Measurements from ENCODE around the gene RPA3. TPM values are rescaled to one million over a fixed set of nuclear protein-coding genes. Genes with fewer than 3 reads are reported as not detected.
A peak's percentile ranks its signal among the peaks of the same experiment; 100 is the strongest.

RPA3 gene
- total RNA-seq, 1 experiment from 2014 or later = 61.4 TPM

DNA sequence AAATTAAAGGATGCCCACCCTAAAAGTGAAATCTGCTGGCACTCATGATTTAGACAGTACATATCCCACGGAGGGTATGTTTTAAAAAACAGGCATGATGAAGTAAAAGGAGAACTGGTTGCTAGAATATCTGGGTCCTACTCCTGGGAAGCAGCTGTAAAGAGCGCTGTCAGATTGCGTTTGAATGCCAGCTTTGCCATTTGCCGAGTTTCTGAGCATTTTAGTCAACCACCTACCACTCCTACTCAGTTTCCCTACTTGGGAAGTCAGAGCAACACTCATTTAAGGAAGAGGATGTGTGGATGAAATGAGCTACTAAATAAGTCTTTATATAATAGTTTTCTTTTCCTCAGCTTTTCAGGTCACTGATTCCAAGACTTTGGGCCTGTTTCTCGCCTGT is 79.0 kb downstream of the RPA3 start:
- H3K27me3 ChIP-seq (replicated peaks; ENCODE audit: insufficient read depth, low read depth, low read length, poor library complexity) = no peaks in the 10 kb centered on the region
- CTCF ChIA-PET = no interaction called here
- H3K4me3 ChIP-seq (ENCODE audit: low read depth, low read length, poor library complexity, severe bottlenecking) = peak overlapping the region; percentile 69
- POLR2A ChIA-PET (ENCODE audit: low non-redundant PET) = no interaction called here
- intact Hi-C loops (cut with micrococcal nuclease; ENCODE audit: unreplicated experiment) = no loop called here
- TF ChIP-seq, protein P1, sequence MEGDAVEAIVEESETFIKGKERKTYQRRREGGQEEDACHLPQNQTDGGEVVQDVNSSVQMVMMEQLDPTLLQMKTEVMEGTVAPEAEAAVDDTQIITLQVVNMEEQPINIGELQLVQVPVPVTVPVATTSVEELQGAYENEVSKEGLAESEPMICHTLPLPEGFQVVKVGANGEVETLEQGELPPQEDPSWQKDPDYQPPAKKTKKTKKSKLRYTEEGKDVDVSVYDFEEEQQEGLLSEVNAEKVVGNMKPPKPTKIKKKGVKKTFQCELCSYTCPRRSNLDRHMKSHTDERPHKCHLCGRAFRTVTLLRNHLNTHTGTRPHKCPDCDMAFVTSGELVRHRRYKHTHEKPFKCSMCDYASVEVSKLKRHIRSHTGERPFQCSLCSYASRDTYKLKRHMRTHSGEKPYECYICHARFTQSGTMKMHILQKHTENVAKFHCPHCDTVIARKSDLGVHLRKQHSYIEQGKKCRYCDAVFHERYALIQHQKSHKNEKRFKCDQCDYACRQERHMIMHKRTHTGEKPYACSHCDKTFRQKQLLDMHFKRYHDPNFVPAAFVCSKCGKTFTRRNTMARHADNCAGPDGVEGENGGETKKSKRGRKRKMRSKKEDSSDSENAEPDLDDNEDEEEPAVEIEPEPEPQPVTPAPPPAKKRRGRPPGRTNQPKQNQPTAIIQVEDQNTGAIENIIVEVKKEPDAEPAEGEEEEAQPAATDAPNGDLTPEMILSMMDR (conservative IDR thresholded peaks at IDR 0.05; ENCODE audit: low read depth, low read length) = no peak
- no peak for TF ChIP-seq EZH2 (IDR thresholded peaks at IDR 0.05; ENCODE audit: borderline replicate concordance, low read depth, low read length, poor library complexity, severe bottlenecking)
- no peaks in the 10 kb centered on the region for H3K9me3 ChIP-seq (ENCODE audit: low read depth, low read length, poor library complexity, severe bottlenecking)
- DNase-seq (ENCODE audit: low spot score) = no peak
- no TSS peak for BruUV-seq (replicated peaks)
- H3K27ac ChIP-seq (ENCODE audit: low read depth, low read length, poor library complexity, severe bottlenecking) = peak overlapping the region; percentile 78
- H3K4me1 ChIP-seq (ENCODE audit: insufficient read depth, low read length, poor library complexity, severe bottlenecking) = peaks cover 6% of the 10 kb centered on the region
- H3K36me3 ChIP-seq (ENCODE audit: insufficient read depth, low read length, poor library complexity, severe bottlenecking) = peaks cover 15% of the 10 kb centered on the region

DNA sequence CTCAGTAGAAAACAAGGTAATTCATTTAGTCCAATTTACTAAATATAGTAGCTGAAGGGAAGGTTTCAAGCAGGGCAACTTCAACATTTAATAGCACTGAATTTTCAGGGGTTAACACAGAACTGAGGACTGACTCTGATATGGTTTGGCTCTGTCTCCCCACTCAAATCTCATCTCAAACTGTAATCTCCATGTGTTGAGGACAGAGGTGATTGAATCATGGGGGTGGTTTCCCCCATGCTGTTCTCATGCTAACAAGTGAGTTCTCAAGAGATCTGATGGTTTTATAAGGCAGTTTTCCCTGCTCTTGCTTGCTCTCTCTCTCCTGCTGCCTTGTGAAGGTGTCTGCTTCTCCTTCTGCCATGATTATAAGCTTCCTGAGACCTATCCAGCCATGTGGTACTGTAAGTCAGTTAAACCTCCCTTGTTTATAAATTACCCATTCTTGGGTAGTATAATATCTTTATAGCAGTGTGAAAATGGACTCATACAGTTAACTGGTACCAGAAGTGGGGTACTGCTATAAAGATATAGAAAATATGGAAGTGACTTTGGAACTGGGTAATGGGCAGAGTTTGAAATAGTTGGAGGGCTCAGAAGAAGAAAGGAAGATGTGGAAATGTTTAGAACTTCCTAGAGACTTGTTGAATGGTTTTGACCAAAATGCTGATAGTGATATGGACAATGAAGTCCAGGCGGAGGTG is 87.6 kb downstream of the RPA3 start:
- POLR2A ChIA-PET (ENCODE audit: low non-redundant PET) = no interaction called here
- no peaks in the 10 kb centered on the region for H3K36me3 ChIP-seq (ENCODE audit: insufficient read depth, low read length, poor library complexity, severe bottlenecking)
- H3K9me3 ChIP-seq (ENCODE audit: low read depth, low read length, poor library complexity, severe bottlenecking) = peaks cover 4% of the 10 kb centered on the region
- TF ChIP-seq EZH2 (IDR thresholded peaks at IDR 0.05; ENCODE audit: borderline replicate concordance, low read depth, low read length, poor library complexity, severe bottlenecking) = no peak
- TF ChIP-seq, protein P1 (conservative IDR thresholded peaks at IDR 0.05; ENCODE audit: low read depth, low read length) = no peak
- no peak overlapping the region for H3K4me3 ChIP-seq (ENCODE audit: low read depth, low read length, poor library complexity, severe bottlenecking)
- no peaks in the 10 kb centered on the region for H3K27me3 ChIP-seq (replicated peaks; ENCODE audit: insufficient read depth, low read depth, low read length, poor library complexity)
- CTCF ChIA-PET = no interaction called here
- BruUV-seq (replicated peaks) = no TSS peak
- no peak overlapping the region for H3K27ac ChIP-seq (ENCODE audit: low read depth, low read length, poor library complexity, severe bottlenecking)
- H3K4me1 ChIP-seq (ENCODE audit: insufficient read depth, low read length, poor library complexity, severe bottlenecking) = no peaks in the 10 kb centered on the region
- no peak for DNase-seq (ENCODE audit: low spot score)
- intact Hi-C loops (cut with micrococcal nuclease; ENCODE audit: unreplicated experiment) = no loop called here

DNA sequence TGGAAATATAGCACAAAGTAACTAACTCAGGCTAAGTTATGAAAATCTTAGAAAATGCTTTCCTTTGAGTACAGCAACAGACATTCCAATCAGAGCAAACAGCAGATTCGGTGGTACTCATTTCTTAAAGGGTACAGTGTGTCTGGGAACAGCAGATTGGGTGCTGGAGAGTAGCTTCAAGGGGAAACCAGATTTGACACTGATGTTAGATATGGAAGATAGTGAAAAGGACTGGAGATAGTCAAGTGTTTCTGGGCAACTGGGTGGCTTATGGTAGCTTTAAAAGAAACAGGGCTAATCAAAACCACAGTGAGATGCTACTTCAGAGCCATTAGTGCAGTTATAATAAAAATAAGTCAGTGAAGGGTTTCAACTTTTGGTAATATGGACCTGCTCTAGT is 89.9 kb downstream of the RPA3 start:
- H3K9me3 ChIP-seq (ENCODE audit: low read depth, low read length, poor library complexity, severe bottlenecking) = peaks cover 4% of the 10 kb centered on the region
- intact Hi-C loops (cut with micrococcal nuclease; ENCODE audit: unreplicated experiment) = no loop called here
- H3K4me3 ChIP-seq (ENCODE audit: low read depth, low read length, poor library complexity, severe bottlenecking) = no peak overlapping the region
- CTCF ChIA-PET = no interaction called here
- no peak overlapping the region for H3K27ac ChIP-seq (ENCODE audit: low read depth, low read length, poor library complexity, severe bottlenecking)
- POLR2A ChIA-PET (ENCODE audit: low non-redundant PET) = no interaction called here
- H3K4me1 ChIP-seq (ENCODE audit: insufficient read depth, low read length, poor library complexity, severe bottlenecking) = no peaks in the 10 kb centered on the region
- no peaks in the 10 kb centered on the region for H3K27me3 ChIP-seq (replicated peaks; ENCODE audit: insufficient read depth, low read depth, low read length, poor library complexity)
- DNase-seq (ENCODE audit: low spot score) = no peak
- TF ChIP-seq EZH2 (IDR thresholded peaks at IDR 0.05; ENCODE audit: borderline replicate concordance, low read depth, low read length, poor library complexity, severe bottlenecking) = no peak
- TF ChIP-seq, protein P1 (conservative IDR thresholded peaks at IDR 0.05; ENCODE audit: low read depth, low read length) = no peak
- H3K36me3 ChIP-seq (ENCODE audit: insufficient read depth, low read length, poor library complexity, severe bottlenecking) = no peaks in the 10 kb centered on the region
- BruUV-seq (replicated peaks) = no TSS peak
